ENCODE data around the gene ZFAND5.

DNA sequence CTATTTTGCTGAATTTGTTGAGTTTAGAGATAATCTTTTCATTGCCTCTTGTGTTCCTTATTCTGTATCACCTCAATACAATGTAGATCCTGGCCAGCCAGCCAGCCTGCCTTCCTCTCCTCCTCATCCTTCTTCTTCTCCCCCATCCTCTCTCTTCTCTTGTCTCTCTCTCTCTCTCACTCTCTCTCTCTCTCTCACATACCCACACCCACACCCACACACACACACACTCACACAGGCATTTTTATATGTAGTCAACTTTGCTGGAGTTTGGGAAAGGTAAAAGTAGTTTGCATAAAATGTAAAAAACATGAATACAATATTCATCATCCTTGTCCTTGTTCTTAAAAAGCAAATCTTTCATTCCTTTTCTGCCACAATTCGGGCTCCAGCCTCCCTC, 60.5 kb downstream of the ZFAND5 start:
- TF ChIP-seq, protein P1, sequence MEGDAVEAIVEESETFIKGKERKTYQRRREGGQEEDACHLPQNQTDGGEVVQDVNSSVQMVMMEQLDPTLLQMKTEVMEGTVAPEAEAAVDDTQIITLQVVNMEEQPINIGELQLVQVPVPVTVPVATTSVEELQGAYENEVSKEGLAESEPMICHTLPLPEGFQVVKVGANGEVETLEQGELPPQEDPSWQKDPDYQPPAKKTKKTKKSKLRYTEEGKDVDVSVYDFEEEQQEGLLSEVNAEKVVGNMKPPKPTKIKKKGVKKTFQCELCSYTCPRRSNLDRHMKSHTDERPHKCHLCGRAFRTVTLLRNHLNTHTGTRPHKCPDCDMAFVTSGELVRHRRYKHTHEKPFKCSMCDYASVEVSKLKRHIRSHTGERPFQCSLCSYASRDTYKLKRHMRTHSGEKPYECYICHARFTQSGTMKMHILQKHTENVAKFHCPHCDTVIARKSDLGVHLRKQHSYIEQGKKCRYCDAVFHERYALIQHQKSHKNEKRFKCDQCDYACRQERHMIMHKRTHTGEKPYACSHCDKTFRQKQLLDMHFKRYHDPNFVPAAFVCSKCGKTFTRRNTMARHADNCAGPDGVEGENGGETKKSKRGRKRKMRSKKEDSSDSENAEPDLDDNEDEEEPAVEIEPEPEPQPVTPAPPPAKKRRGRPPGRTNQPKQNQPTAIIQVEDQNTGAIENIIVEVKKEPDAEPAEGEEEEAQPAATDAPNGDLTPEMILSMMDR (IDR thresholded peaks at IDR 0.05) = no peak
- TF ChIP-seq MAZ (IDR thresholded peaks at IDR 0.05; ENCODE audit: borderline replicate concordance, low read depth, low read length) = no peak
- TF ChIP-seq USF2 (IDR thresholded peaks at IDR 0.05) = no peak
